Endodermal cell (in vitro differentiated cells): ENCODE data around the gene POLR3GL. TPM values are rescaled to one million over a fixed set of nuclear protein-coding genes. Genes with fewer than 3 reads are reported as not detected.

Experiments
- DNase-seq: peaks from one replicate; pipeline ENCODE4 v3.0.0-alpha.2; 2017
- H3K27ac ChIP-seq: 2 replicates; pipeline ENCODE4 v1.5.1; 2013; ENCODE audit warnings: mild to moderate bottlenecking, low read depth, low read length, moderate library complexity
- H3K27me3 ChIP-seq: 2 replicates; pipeline ENCODE4 v1.6.1; 2013; ENCODE audit warnings: mild to moderate bottlenecking, low read length, moderate library complexity; ENCODE audit not compliant: insufficient read depth, control insufficient read depth, poor library complexity, severe bottlenecking
- H3K36me3 ChIP-seq: 2 replicates; pipeline ENCODE4 v1.7.0; 2013; ENCODE audit warnings: mild to moderate bottlenecking, low read length, moderate library complexity; ENCODE audit not compliant: control insufficient read depth, insufficient read depth
- H3K4me1 ChIP-seq: one replicate; pipeline ENCODE4 v1.7.0; 2013; ENCODE audit warnings: low read length; ENCODE audit not compliant: control insufficient read depth, insufficient read depth
- H3K4me3 ChIP-seq: 2 replicates; pipeline ENCODE4 v1.5.1; 2013; ENCODE audit warnings: mild to moderate bottlenecking, low read length, moderate library complexity
- H3K9ac ChIP-seq: 2 replicates; pipeline ENCODE4 v1.6.1; 2013; ENCODE audit warnings: mild to moderate bottlenecking, low read length, moderate library complexity; ENCODE audit not compliant: poor library complexity, severe bottlenecking; ENCODE audit errors: extremely low read depth
- H3K9me3 ChIP-seq: 2 replicates; pipeline ENCODE4 v1.6.1; 2013; ENCODE audit warnings: mild to moderate bottlenecking, low read length, moderate library complexity; ENCODE audit not compliant: control insufficient read depth
- H3K27ac Mint-ChIP-seq: 2 replicates; pipeline ENCODE4 v1.8.0; 2020; ENCODE audit warnings: mixed read lengths
- H3K27me3 Mint-ChIP-seq: 2 replicates; pipeline ENCODE4 v1.8.0; 2021; ENCODE audit warnings: mild to moderate bottlenecking, mixed read lengths; ENCODE audit not compliant: insufficient read depth
- H3K36me3 Mint-ChIP-seq: 2 replicates; pipeline ENCODE4 v1.8.0; 2020; ENCODE audit warnings: low read depth, mixed read lengths
- H3K4me1 Mint-ChIP-seq: 2 replicates; pipeline ENCODE4 v1.8.0; 2020; ENCODE audit warnings: mixed read lengths
- H3K4me3 Mint-ChIP-seq: 2 replicates; pipeline ENCODE4 v1.8.0; 2020; ENCODE audit warnings: mild to moderate bottlenecking, moderate library complexity, mixed read lengths
- H3K9me3 Mint-ChIP-seq: 2 replicates; pipeline ENCODE4 v1.8.0; 2020; ENCODE audit warnings: mild to moderate bottlenecking, mixed read lengths
- WGBS, 2 experiments: methylation state at CpG; one replicate each; pipeline versions ENCODE4 v1.1.5 to v1.1.7; 2013; ENCODE audit warnings: missing lambda C conversion rate in 2 of 2, mixed read lengths in 1 of 2; ENCODE audit not compliant: insufficient coverage in 1 of 2, insufficient read length in 1 of 2; 5-methylcytosine and 5-hydroxymethylcytosine counted together
- total RNA-seq, 2 donors: library from RNA; stranded (reverse); fragmentation: NEBNext Ultra II Directional in 1 of 2; extraction: Animal tissue kit (Norgen Biotek cat#: 25700) in 1 of 2; gene quantifications; 2 replicates in 1 of 2; 3 replicates in 1 of 2; pipeline ENCODE4 v1.2.1, GENCODE V29; 2021
- TF ChIP-seq, protein P1 (sequence below): fragments of 200-600 bp; sonication (generic); conservative IDR thresholded peaks from 2 replicates; pipeline ENCODE4 v1.5.0; 2021; ENCODE audit warnings: antibody characterized with exemption, mild to moderate bottlenecking

Gene POLR3GL
- total RNA-seq, 2 donors from 2014 or later, result 10.2 to 13.8 TPM

DNA sequence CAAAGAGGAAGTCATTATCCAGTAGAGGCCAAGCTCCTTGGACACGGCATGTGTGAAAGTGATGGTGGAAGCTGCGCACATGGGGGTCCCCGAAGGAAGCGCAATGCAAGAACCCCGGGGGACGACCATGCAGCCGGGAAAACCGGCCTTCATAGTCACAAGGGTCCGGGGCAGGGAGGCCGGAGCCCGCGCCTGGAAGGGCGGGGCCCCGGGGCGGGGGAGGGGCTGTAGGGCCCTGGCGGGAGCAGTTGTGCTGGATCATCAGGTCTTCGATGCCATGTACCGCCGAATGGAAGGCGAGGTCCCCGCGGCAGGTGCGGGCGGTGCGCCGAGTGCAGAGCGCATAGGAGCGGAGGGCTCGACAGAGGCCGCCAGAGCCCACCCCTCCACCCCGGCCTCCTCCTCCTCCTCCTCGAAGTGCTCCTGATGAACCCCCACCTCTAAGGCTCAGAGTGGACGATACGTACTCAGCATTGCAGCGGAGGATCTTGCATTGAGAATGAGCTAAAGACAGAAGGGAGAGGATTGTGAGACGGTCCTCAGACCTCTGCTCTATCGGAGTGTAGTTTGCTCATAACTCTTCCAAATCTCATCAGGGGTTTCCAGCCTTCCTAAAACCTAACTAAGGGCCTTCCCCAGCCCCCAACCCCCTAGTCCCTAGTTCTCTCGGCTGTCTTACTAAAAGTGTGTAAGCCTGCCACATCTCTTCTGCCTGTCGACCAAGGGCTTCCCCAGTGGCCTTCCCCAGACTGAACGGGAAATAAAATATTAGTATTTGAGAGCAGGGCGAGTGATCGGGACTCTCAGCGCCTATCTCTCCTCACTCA is 55.0 kb downstream of the POLR3GL start:
- no peak overlapping the region for H3K27ac Mint-ChIP-seq
- peak overlapping the region; percentile 43 for H3K4me3 Mint-ChIP-seq
- 56 to 66% methylated on average over 24 to 43 of the region's 43 CpGs for WGBS, 2 experiments
- no peak overlapping the region for H3K27ac ChIP-seq
- peaks cover 67% of the 10 kb centered on the region for H3K27me3 Mint-ChIP-seq
- H3K27me3 ChIP-seq, result peaks cover 57% of the 10 kb centered on the region
- H3K9ac ChIP-seq, result no peak overlapping the region
- H3K4me1 ChIP-seq, result no peaks in the 10 kb centered on the region
- peak; percentile 81 for DNase-seq
- H3K36me3 Mint-ChIP-seq, result no peaks in the 10 kb centered on the region
- TF ChIP-seq, protein P1, sequence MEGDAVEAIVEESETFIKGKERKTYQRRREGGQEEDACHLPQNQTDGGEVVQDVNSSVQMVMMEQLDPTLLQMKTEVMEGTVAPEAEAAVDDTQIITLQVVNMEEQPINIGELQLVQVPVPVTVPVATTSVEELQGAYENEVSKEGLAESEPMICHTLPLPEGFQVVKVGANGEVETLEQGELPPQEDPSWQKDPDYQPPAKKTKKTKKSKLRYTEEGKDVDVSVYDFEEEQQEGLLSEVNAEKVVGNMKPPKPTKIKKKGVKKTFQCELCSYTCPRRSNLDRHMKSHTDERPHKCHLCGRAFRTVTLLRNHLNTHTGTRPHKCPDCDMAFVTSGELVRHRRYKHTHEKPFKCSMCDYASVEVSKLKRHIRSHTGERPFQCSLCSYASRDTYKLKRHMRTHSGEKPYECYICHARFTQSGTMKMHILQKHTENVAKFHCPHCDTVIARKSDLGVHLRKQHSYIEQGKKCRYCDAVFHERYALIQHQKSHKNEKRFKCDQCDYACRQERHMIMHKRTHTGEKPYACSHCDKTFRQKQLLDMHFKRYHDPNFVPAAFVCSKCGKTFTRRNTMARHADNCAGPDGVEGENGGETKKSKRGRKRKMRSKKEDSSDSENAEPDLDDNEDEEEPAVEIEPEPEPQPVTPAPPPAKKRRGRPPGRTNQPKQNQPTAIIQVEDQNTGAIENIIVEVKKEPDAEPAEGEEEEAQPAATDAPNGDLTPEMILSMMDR, result no peak
- H3K4me1 Mint-ChIP-seq, result peaks cover 14% of the 10 kb centered on the region
- no peaks in the 10 kb centered on the region for H3K9me3 Mint-ChIP-seq
- H3K36me3 ChIP-seq, result no peaks in the 10 kb centered on the region
- no peaks in the 10 kb centered on the region for H3K9me3 ChIP-seq
- no peak overlapping the region for H3K4me3 ChIP-seq

DNA sequence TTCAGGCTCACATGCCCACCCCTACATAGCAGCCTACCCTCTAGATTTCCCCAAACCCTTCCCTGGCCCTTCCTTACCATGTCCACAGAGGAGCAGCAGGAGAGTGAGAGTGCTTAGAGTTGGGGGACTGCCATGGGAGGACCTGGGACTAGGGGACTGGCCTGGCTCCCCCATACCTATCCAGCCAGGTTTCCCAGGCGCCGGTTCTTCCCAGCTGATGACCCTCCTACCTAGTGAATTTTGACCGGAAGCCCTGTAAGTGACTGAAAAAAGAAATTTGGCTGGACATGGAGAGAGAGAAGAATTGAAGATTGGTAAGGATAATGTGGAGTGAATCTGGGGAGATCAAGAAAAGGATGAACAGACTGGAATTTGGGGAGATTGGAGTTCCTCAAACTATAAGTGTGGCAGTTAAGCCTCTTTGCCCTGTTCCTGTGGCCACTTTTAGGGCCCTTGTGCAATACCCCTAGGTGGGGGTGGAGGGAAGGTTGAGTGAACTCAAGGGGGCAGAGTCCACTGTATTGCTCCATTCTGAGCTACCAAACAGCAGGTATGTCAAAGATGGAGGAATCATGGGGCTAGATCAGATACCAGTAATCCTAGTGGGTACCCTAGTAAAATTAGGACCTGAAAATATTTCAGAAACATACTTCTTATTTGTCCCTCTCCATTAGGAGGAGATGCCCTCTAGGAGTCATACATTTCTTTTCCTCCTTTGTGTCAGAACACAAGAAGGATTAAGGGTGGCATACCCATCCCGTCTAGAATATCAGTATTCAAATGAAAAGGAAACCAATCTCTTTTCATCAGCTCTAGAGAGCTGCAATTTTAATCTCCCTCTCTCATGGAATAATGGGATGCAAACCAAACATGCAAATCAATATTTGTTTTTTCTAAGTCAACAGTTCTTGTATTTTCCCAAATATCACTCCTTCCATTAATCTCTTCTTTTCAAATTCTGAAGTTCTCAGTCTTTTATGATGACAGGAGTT is 55.9 kb downstream of the POLR3GL start:
- Histone ChIP-seq H3K4me1 (no peaks in the 10 kb centered on the region), H3K9me3 (no peaks in the 10 kb centered on the region), H3K4me3 (no peak overlapping the region), H3K9ac (no peak overlapping the region), H3K27me3 (peaks cover 57% of the 10 kb centered on the region), H3K27ac (no peak overlapping the region), H3K36me3 (no peaks in the 10 kb centered on the region)
- Mint-ChIP-seq H3K4me3 (peak overlapping the region; percentile 43), H3K9me3 (no peaks in the 10 kb centered on the region), H3K27ac (no peak overlapping the region), H3K36me3 (no peaks in the 10 kb centered on the region), H3K27me3 (peaks cover 69% of the 10 kb centered on the region), H3K4me1 (peaks cover 14% of the 10 kb centered on the region)
- 91 to 100% methylated on average over 1 to 4 of the region's 4 CpGs for WGBS, 2 experiments
- TF ChIP-seq, protein P1, result peak; percentile 13
- no peak for DNase-seq

DNA sequence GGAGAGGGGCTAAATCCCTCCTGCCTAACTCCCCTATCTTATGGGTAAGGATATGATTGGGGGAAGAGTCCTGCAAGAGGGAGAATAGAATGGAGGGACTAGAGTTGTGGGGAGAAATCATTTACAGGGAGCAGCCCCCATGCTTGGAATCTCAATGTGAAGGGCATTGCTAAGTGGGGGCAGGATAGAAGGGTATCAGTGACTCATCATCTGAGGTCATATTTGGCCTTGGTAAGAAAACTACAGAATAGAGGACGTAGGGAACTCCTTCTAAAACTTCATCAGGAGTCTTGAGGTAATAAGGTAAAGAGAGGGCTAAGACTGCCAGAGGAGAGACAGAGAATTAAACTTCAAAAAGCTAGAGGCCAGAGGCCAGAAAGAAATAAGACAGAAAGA is 56.6 kb downstream of the POLR3GL start:
- Histone ChIP-seq H3K27me3 (peaks cover 57% of the 10 kb centered on the region), H3K4me3 (no peak overlapping the region), H3K9ac (no peak overlapping the region), H3K27ac (no peak overlapping the region), H3K9me3 (no peaks in the 10 kb centered on the region), H3K36me3 (no peaks in the 10 kb centered on the region), H3K4me1 (no peaks in the 10 kb centered on the region)
- Mint-ChIP-seq H3K36me3 (no peaks in the 10 kb centered on the region), H3K9me3 (no peaks in the 10 kb centered on the region), H3K4me1 (peaks cover 16% of the 10 kb centered on the region), H3K4me3 (no peak overlapping the region), H3K27ac (no peak overlapping the region), H3K27me3 (peaks cover 65% of the 10 kb centered on the region)
- 83 to 88% methylated on average over 1 of the region's 1 CpG for WGBS, 2 experiments
- no peak for DNase-seq
- TF ChIP-seq, protein P1, result no peak
